NCI-H2196 treated with DMSO at 0.1 percent for 48 hours (cell line): Measurements from ENCODE around the gene ABAT.

Source experiments
- DNase-seq: peaks from one replicate; lab custom pipeline; 2025; ENCODE audit not compliant: unreplicated experiment; lab: John Stamatoyannopoulos, UW

The ABAT gene

GRCh38 chr16:8808613-8809353 lies 134.4 kb downstream of the ABAT start:
- no peak for DNase-seq

DNA sequence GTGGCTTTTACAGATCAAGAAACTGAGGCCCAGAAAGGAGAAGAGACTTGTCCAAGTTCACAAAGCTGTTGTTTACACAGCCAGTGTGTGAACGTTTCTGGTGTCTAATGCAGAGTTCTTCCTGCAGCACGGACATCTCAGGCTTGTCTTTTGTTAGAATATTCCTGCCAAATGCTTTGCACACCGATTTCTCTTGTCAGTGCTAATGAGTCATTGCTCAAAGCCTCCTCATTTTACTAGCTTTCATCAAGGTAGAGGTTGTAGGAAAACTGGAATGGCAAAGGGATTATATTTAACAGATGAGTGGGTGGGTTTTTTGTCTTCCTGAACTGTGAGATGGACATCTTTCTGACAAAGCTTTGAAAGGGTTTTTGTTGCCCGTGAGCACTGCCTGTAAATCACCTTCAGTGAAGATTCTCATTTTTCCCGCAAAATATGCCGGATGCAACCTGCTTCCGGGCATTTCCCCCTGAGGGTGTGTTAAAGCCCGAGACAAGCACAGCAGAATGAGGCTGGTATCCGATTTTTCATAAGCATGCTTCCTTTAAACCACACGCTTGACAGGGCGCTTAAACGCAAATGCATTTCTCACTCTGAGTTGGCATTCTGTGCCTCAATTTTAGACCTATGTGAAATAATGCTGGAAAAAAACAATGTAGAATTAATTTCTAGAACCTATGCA lies 137.9 kb downstream of the ABAT start:
- no peak for DNase-seq

DNA sequence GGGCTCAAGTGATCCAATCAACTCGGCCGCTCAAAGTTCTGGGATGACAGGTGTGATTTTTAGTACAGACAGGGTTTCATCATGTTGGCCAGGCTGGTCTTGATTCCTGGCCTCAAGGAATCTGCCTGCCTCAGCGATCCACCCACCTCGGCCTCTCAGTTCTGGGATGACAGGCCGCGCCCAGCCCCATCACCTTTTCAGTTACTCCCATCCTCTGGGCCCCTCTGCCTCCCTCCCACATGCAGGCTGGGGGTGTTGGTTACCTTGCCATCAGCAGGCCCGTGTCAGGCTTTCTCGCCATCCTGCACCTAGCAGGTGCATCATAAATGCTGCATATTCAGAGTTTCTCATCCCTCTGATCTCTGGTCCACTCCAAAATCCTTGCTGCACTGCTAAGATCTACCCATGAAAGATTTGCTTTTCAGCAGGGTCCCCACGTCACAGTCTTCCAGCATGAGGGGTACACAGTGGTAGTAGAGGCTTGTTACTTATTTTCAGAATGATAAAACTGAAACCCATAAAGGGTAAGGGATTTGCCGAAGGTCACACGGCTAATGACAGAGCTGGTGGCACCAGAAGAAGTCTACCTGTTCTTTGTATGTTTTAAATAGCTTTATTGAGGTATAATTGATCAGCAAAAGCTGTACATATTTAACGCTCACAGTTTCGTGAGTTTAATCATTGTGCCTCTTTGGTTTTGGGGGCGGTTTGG lies 139.8 kb downstream of the ABAT start:
- no peak for DNase-seq

GRCh38 chr16:8816967-8817655 lies 142.7 kb downstream of the ABAT start:
- no peak for DNase-seq

- DNase-seq = no peak
Measured at GRCh38 chr16:8818504-8819270, 144.3 kb downstream of the ABAT start.

DNA sequence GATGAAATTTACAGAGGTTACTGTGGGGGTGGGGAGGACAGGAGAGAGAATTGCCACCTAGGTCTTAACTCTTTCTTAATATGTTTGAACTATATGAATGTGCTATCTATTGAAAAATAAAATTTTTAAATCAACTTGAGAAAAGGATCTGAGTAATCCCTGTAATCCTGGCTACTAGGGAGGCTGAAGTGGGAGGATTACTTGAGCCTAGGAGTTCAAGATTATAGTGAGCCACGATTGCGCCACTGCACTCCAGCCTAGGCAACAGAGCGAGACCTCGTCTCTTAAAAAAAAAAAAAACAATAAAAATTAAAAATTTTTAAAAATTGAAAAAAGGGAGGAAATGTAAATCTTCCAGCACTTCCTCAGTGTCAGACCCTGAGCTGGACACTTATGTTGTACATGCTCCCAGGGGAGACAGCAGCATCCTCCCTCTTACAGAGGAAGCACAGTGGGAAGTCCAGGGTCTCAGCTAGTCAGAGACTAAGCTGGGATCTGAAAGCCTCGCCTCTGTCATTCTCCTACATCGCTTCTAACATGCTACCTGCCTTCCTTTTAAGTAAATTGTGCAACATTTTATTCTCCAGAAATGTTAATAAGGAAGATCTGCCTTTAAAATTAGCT lies 145.1 kb downstream of the ABAT start:
- DNase-seq = no peak

- no peak for DNase-seq
Measured at GRCh38 chr16:8822403-8822802, 148.0 kb downstream of the ABAT start.

GRCh38 chr16:8826278-8826879 lies 152.0 kb downstream of the ABAT start:
- no peak for DNase-seq

GRCh38 chr16:8828541-8829165 lies 154.2 kb downstream of the ABAT start:
- no peak for DNase-seq

DNA sequence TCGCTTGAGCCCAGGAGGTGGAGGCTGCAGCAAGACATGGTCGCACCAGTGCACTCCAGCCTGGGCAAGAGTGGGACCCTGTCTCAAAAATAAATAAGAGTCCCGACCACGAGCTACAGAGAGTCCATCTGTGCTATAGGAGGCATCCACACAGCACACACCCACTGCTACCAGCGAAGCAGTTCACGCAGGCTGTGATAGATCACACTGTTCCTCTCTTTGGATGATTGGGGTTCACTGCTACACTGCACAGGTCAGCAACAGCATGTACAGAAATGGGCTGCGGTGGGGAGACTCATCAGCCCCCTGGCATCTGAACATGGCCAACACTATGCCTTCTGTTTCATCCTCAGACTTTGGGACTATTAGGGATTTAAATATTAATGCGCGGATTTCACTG lies 157.0 kb downstream of the ABAT start:
- DNase-seq = no peak

GRCh38 chr16:8831871-8832716 lies 157.7 kb downstream of the ABAT start:
- DNase-seq = no peak

- DNase-seq = no peak
Measured at GRCh38 chr16:8832717-8833105, 158.3 kb downstream of the ABAT start.
